Tibial nerve (tissue), 4 donors: ENCODE measurements around the gene TSR1. TPM values are rescaled to one million over a fixed set of nuclear protein-coding genes. Genes with fewer than 3 reads are reported as not detected.
A peak's percentile ranks its signal among the peaks of the same experiment; 100 is the strongest.

Experiments used
- DNase-seq, 2 donors: peaks; one replicate each; pipeline ENCODE4 v3.0.0-alpha.2; 2019; ENCODE audit warnings: low spot score in 2 of 2
- H3K27ac ChIP-seq, 4 donors: fragments of 200-600 bp; sonication (generic) in 3 of 4; one replicate each; pipeline ENCODE4 v1.5.1; 2017 to 2019; ENCODE audit warnings: mild to moderate bottlenecking in 1 of 4
- H3K27me3 ChIP-seq, 2 donors: fragments of 200-600 bp; sonication (generic) in 1 of 2; one replicate each; pipeline versions ENCODE4 v1.5.1 to v1.6.0; 2017 to 2019
- H3K36me3 ChIP-seq, 3 donors: fragments of 200-600 bp; sonication (generic); one replicate each; pipeline ENCODE4 v1.5.1; 2018 to 2019
- H3K4me1 ChIP-seq, 4 donors: fragments of 200-600 bp; sonication (generic) in 3 of 4; one replicate each; pipeline ENCODE4 v1.5.1; 2017 to 2019
- H3K4me3 ChIP-seq, 4 donors: fragments of 200-600 bp; sonication (generic) in 3 of 4; one replicate each; pipeline ENCODE4 v1.5.1; 2017 to 2019; ENCODE audit warnings: mild to moderate bottlenecking in 1 of 4, moderate library complexity in 1 of 4
- H3K9me3 ChIP-seq, 4 donors: fragments of 200-600 bp; sonication (generic) in 3 of 4; one replicate each; pipeline ENCODE4 v1.5.1; 2017 to 2019
- CTCF ChIP-seq, 5 experiments: fragments of 200-600 bp in 3 of 5; fragments of 450-650 bp in 2 of 5; sonication (generic) in 3 of 5; IDR thresholded peaks; one replicate each; pipeline ENCODE4 v1.5.1; 2016 to 2019; ENCODE audit warnings: antibody characterized with exemption in 5 of 5, mild to moderate bottlenecking in 3 of 5, moderate library complexity in 2 of 5
- EP300 ChIP-seq, 2 donors: sonication (generic); formaldehyde crosslinking; IDR thresholded peaks; one replicate each; pipeline ENCODE4 v1.6.1; 2017; ENCODE audit warnings: antibody characterized with exemption in 2 of 2, mild to moderate bottlenecking in 1 of 2
- POLR2A ChIP-seq, 2 donors: fragments of 450-650 bp; IDR thresholded peaks; one replicate each; pipeline ENCODE4 v1.6.1; 2017; ENCODE audit warnings: antibody characterized with exemption in 2 of 2, mild to moderate bottlenecking in 2 of 2, moderate library complexity in 2 of 2
- WGBS, 2 donors: methylation state at CpG; one replicate each; pipeline ENCODE4 v1.1.5; 2018; 5-methylcytosine and 5-hydroxymethylcytosine counted together
- total RNA-seq, 4 donors: library from RNA; depleted of rRNA; stranded (reverse); fragments of >200 nt; gene quantifications; one replicate each; pipeline ENCODE4 v1.1.0, GENCODE V29; 2016

TSR1 gene
- total RNA-seq, 4 donors from 2014 or later: 19.6 to 35.7 (median 24.3) TPM

GRCh38 chr17:2338315-2338657 lies 2.0 kb upstream of the TSR1 start:
- TF ChIP-seq EP300 (IDR thresholded peaks at IDR 0.05) (no peak), POLR2A (IDR thresholded peaks at IDR 0.05) (no peak), CTCF (IDR thresholded peaks at IDR 0.05) (no peak)
- Histone ChIP-seq H3K36me3 (peaks cover 0 to 36% (median 0%) of the 10 kb centered on the region in 3 donors), H3K4me3 (peak overlapping the region; percentile 55 to 91 (median 68)), H3K9me3 (no peaks in the 10 kb centered on the region), H3K27ac (peak overlapping the region in 3 of 4 donors; percentile 85 to 93 (median 87)), H3K27me3 (no peaks in the 10 kb centered on the region), H3K4me1 (peaks cover 0 to 32% (median 12%) of the 10 kb centered on the region in 4 donors)
- DNase-seq: no peak
- WGBS, 2 donors: 26 to 33% methylated on average over 5 of the region's 5 CpGs

- TF ChIP-seq EP300 (IDR thresholded peaks at IDR 0.05): no peak
- peak in 1 of 2 donors; percentile 52 for TF ChIP-seq POLR2A (IDR thresholded peaks at IDR 0.05)
- TF ChIP-seq CTCF (IDR thresholded peaks at IDR 0.05): no peak
- peaks cover 0 to 39% (median 5%) of the 10 kb centered on the region in 3 donors for H3K36me3 ChIP-seq
- H3K27ac ChIP-seq: peak overlapping the region in 3 of 4 donors; percentile 85 to 93 (median 87)
- H3K4me1 ChIP-seq: peaks cover 0 to 32% (median 12%) of the 10 kb centered on the region in 4 donors
- H3K4me3 ChIP-seq: peak overlapping the region; percentile 55 to 91 (median 68)
- WGBS, 2 donors: 2 to 3% methylated on average over 12 to 46 of the region's 92 CpGs
- no peak for DNase-seq
- H3K9me3 ChIP-seq: no peaks in the 10 kb centered on the region
- no peaks in the 10 kb centered on the region for H3K27me3 ChIP-seq
These were observed 1.5 kb upstream of the TSR1 start for GRCh38 chr17:2337544-2338314.

GRCh38 chr17:2336852-2337543 lies 741 bp upstream of the TSR1 start, which contains the start of gene SGSM2:
Gene SGSM2, plus strand, starts transcription at chr17:2337501. Its CDS starts 188 bp downstream, at chr17:2337689.
- H3K27me3 ChIP-seq: no peaks in the 10 kb centered on the region
- WGBS, 2 donors: 1% methylated on average over 21 to 34 of the region's 77 CpGs
- H3K4me1 ChIP-seq: peaks cover 0 to 32% (median 12%) of the 10 kb centered on the region in 4 donors
- H3K36me3 ChIP-seq: peaks cover under 1 to 42% (median 8%) of the 10 kb centered on the region in 3 donors
- TF ChIP-seq EP300 (IDR thresholded peaks at IDR 0.05) (no peak), CTCF (IDR thresholded peaks at IDR 0.05) (no peak)
- no peaks in the 10 kb centered on the region for H3K9me3 ChIP-seq
- peak within 1 kb of the TSS; percentile 55 to 91 (median 68) for H3K4me3 ChIP-seq
- H3K27ac ChIP-seq: peak within 1 kb of the TSS; percentile 64 to 93 (median 86)
- peak in 1 of 2 donors; percentile 25 for DNase-seq

GRCh38 chr17:2335726-2336214 lies 487 bp downstream of the TSR1 start:
- 1 to 3% methylated on average over 17 of the region's 17 CpGs for WGBS, 2 donors
- no peaks in the 10 kb centered on the region for H3K27me3 ChIP-seq
- H3K4me3 ChIP-seq: peak overlapping the region; percentile 55 to 91 (median 68)
- no peak for TF ChIP-seq EP300 (IDR thresholded peaks at IDR 0.05)
- TF ChIP-seq CTCF (IDR thresholded peaks at IDR 0.05): no peak
- TF ChIP-seq POLR2A (IDR thresholded peaks at IDR 0.05): no peak
- H3K27ac ChIP-seq: peak overlapping the region in 2 of 4 donors; percentile 87 to 93
- peaks cover 2 to 44% (median 19%) of the 10 kb centered on the region in 3 donors for H3K36me3 ChIP-seq
- peaks cover 0 to 32% (median 12%) of the 10 kb centered on the region in 4 donors for H3K4me1 ChIP-seq
- no peak for DNase-seq
- no peaks in the 10 kb centered on the region for H3K9me3 ChIP-seq
